Astrocyte (in vitro differentiated cells and primary cell): ENCODE measurements around the gene STAB2.

Experiments used
- EZH2 ChIP-seq: IDR thresholded peaks from 2 replicates; pipeline ENCODE4 v1.6.1; 2012; ENCODE audit warnings: mild to moderate bottlenecking, low read length, inconsistent platforms; ENCODE audit not compliant: insufficient read depth
- TF ChIP-seq, protein P1 (sequence below): IDR thresholded peaks from 2 replicates; pipeline ENCODE4 v1.5.1; 2011; ENCODE audit warnings: low read depth, mild to moderate bottlenecking, inconsistent platforms, low read length, moderate library complexity; ENCODE audit not compliant: insufficient read depth

DNA sequence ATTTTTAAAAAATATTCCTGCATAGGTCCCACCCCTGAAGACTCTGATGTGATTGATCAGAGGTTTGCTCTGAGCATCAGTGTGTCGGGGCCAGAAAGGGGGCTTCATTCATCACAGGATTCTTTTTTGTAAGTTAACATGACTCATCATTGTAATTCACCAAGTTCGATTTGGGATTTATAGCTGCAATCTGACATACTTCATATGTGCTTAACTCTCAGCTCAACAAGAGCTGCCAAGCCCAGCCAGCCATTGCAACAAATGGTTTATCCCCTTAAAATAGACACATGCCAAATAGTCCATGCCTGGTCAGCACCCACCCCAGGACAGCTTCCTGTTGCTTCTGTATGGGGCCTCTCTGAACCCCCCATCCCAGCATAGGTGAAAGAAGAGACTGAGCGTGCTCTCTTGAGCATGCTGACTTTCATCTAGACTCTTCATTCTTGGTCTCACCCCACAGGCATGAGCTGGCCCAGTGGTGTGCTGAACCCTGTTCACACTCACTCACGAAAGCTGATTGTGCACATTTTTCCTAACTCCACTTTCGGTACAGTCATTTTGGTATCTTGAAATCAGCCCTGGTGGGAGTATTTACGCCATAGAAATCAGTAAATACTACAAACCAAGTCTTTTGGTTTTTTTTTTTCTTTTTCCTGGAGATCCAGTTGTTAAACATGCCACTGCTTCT, 101.4 kb downstream of the STAB2 start:
- TF ChIP-seq, protein P1, sequence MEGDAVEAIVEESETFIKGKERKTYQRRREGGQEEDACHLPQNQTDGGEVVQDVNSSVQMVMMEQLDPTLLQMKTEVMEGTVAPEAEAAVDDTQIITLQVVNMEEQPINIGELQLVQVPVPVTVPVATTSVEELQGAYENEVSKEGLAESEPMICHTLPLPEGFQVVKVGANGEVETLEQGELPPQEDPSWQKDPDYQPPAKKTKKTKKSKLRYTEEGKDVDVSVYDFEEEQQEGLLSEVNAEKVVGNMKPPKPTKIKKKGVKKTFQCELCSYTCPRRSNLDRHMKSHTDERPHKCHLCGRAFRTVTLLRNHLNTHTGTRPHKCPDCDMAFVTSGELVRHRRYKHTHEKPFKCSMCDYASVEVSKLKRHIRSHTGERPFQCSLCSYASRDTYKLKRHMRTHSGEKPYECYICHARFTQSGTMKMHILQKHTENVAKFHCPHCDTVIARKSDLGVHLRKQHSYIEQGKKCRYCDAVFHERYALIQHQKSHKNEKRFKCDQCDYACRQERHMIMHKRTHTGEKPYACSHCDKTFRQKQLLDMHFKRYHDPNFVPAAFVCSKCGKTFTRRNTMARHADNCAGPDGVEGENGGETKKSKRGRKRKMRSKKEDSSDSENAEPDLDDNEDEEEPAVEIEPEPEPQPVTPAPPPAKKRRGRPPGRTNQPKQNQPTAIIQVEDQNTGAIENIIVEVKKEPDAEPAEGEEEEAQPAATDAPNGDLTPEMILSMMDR, result no peak
- TF ChIP-seq EZH2, result no peak
